Loucy (cell line): ENCODE data around the gene ANGPTL2.

Source experiments
- EZH2phosphoT487 ChIP-seq: fragments of 200-600 bp; IDR thresholded peaks from 2 replicates; pipeline ENCODE4 v1.6.1; 2018; ENCODE audit warnings: antibody characterized with exemption, mild to moderate bottlenecking, moderate library complexity, borderline replicate concordance
- TF ChIP-seq, protein P1 (sequence below): fragments of 200-600 bp; sonication (generic); conservative IDR thresholded peaks from 2 replicates; pipeline ENCODE4 v1.5.1; 2014; ENCODE audit warnings: mild to moderate bottlenecking, antibody characterized with exemption, low read length

DNA sequence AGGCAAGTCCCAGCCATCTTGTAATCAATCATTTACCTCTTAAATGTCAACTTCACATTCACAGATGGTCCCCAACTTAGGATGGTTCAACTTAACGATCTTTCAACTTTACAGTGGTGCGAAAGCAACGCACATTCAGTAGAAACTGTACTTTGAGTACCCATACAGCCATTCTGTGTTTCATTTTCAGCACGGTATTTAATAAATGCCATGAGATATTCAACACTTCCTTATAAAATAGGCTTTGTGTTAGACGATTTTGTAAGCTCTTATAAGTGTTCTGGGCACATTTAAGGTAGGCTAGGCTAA is 47.1 kb upstream of the ANGPTL2 start:
- TF ChIP-seq, protein P1, sequence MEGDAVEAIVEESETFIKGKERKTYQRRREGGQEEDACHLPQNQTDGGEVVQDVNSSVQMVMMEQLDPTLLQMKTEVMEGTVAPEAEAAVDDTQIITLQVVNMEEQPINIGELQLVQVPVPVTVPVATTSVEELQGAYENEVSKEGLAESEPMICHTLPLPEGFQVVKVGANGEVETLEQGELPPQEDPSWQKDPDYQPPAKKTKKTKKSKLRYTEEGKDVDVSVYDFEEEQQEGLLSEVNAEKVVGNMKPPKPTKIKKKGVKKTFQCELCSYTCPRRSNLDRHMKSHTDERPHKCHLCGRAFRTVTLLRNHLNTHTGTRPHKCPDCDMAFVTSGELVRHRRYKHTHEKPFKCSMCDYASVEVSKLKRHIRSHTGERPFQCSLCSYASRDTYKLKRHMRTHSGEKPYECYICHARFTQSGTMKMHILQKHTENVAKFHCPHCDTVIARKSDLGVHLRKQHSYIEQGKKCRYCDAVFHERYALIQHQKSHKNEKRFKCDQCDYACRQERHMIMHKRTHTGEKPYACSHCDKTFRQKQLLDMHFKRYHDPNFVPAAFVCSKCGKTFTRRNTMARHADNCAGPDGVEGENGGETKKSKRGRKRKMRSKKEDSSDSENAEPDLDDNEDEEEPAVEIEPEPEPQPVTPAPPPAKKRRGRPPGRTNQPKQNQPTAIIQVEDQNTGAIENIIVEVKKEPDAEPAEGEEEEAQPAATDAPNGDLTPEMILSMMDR = no peak
- TF ChIP-seq EZH2phosphoT487 = no peak
